GM12873 (cell line): Measurements from ENCODE around the gene HLA-DPB1.

Experiments
- CTCF ChIP-seq: IDR thresholded peaks from 2 replicates; pipeline ENCODE4 v1.5.1; 2012; ENCODE audit warnings: low read depth, mild to moderate bottlenecking, moderate library complexity, low read length, control low read depth; ENCODE audit not compliant: insufficient read depth; ENCODE audit errors: missing control alignments

HLA-DPB1 gene

GRCh38 chr6:33065312-33065711 lies 10.5 kb upstream of the HLA-DPB1 start:
- no peak for TF ChIP-seq CTCF

- TF ChIP-seq CTCF, result no peak
Observed at GRCh38 chr6:33066917-33067521, 8.8 kb upstream of the HLA-DPB1 start.

- TF ChIP-seq CTCF, result peak; percentile 44
Observed at GRCh38 chr6:33069021-33069738, 6.6 kb upstream of the HLA-DPB1 start.

GRCh38 chr6:33070909-33071308 lies 4.9 kb upstream of the HLA-DPB1 start:
- no peak for TF ChIP-seq CTCF

GRCh38 chr6:33071569-33071968 lies 4.2 kb upstream of the HLA-DPB1 start:
- TF ChIP-seq CTCF, result no peak

- TF ChIP-seq CTCF, result no peak
Observed at GRCh38 chr6:33072508-33073100, 3.2 kb upstream of the HLA-DPB1 start.

GRCh38 chr6:33073431-33073871 lies 2.3 kb upstream of the HLA-DPB1 start, which contains the start of gene HLA-DPA1:
TSS of gene HLA-DPA1 (minus strand) at chr6:33073649.
- no peak for TF ChIP-seq CTCF
